H1 (cell line): ENCODE results near the gene PCCA. TPM values are rescaled to one million over a fixed set of nuclear protein-coding genes. Genes with fewer than 3 reads are reported as not detected.

ENCODE experiments used
- CHD7 ChIP-seq: fragments of 300-600 bp; sonication (generic); IDR thresholded peaks from 2 replicates; pipeline ENCODE4 v1.7.1; 2012; ENCODE audit warnings: low read length, moderate library complexity, mild to moderate bottlenecking, inconsistent platforms; ENCODE audit not compliant: insufficient replicate concordance
- CREB1 ChIP-seq: IDR thresholded peaks from 2 replicates; pipeline ENCODE4 v1.6.1; 2012; ENCODE audit warnings: inconsistent platforms
- EGR1 ChIP-seq: IDR thresholded peaks from 2 replicates; pipeline ENCODE4 v1.6.1; 2011; ENCODE audit warnings: low read depth, low read length, borderline replicate concordance
- RNF2 ChIP-seq: fragments of 200-900, 300-1000 bp; sonication (generic); IDR thresholded peaks from 2 replicates; pipeline ENCODE4 v1.7.1; 2016; ENCODE audit warnings: borderline replicate concordance, low read depth, mild to moderate bottlenecking, antibody characterized with exemption, low read length; ENCODE audit not compliant: poor library complexity, severe bottlenecking; ENCODE audit errors: missing control alignments
- polyA plus RNA-seq, 7 experiments: library from polyadenylated mRNA; depleted of rRNA in 3 of 7; stranded (reverse) in 5 of 7; unstranded in 2 of 7; fragments of >200 nt in 5 of 7; fragments of 200-250 nt in 2 of 7; gene quantifications; 1 replicate in 5 of 7; 2 replicates in 1 of 7; 4 replicates in 1 of 7; pipeline versions ENCODE4 v1.2.1 to v1.2.3, GENCODE V29; 2011 to 2013; ENCODE audit warnings: missing spikeins in 2 of 7, mixed read lengths in 2 of 7
- total RNA-seq: library from RNA; stranded (reverse); fragmentation: NEBNext Ultra II Directional; extraction: Animal tissue kit (Norgen Biotek cat#: 25700); gene quantifications from 2 replicates; pipeline ENCODE4 v1.2.1, GENCODE V29; 2021

The PCCA gene
- total and polyA plus RNA-seq, 2 of the 8 experiments (the other 6 are each of a cell fraction or from before 2014, with no cell fraction given): 18.4 to 49.8 TPM

GRCh38 chr13:100175078-100175802, 86.3 kb downstream of the PCCA start (continued):
- TF ChIP-seq CHD7: peak; percentile 76
- TF ChIP-seq CREB1: no peak
- no peak for TF ChIP-seq EGR1
- TF ChIP-seq RNF2: no peak
